Liver (tissue), 9 donors: ENCODE results near the gene CYP3A4. TPM values are rescaled to one million over a fixed set of nuclear protein-coding genes. Genes with fewer than 3 reads are reported as not detected.

Source experiments
- DNase-seq: peaks from one replicate; pipeline ENCODE4 v3.0.0-alpha.2; 2017; ENCODE audit warnings: low spot score
- H3K27ac ChIP-seq, 2 donors: one replicate each; pipeline ENCODE4 v1.7.0; 2013; ENCODE audit warnings: inconsistent platforms in 2 of 2, low read length in 2 of 2, control low read depth in 1 of 2, low read depth in 1 of 2, mild to moderate bottlenecking in 1 of 2
- H3K27me3 ChIP-seq, 4 donors: one replicate each; pipeline versions ENCODE4 v1.6.1 to v1.7.0; 2013; ENCODE audit warnings: low read length in 3 of 4, inconsistent platforms in 1 of 4, mild to moderate bottlenecking in 1 of 4, moderate library complexity in 1 of 4; ENCODE audit not compliant: control insufficient read depth in 4 of 4, insufficient read depth in 4 of 4
- H3K36me3 ChIP-seq, 4 donors: one replicate each; pipeline versions ENCODE4 v1.6.1 to v1.7.0; 2013; ENCODE audit warnings: low read length in 3 of 4, mild to moderate bottlenecking in 3 of 4, low read depth in 1 of 4, moderate library complexity in 1 of 4; ENCODE audit not compliant: control insufficient read depth in 4 of 4, insufficient read depth in 3 of 4
- H3K4me1 ChIP-seq, 4 donors: one replicate each; pipeline versions ENCODE4 v1.6.1 to v1.7.0; 2013; ENCODE audit warnings: low read length in 3 of 4, mild to moderate bottlenecking in 3 of 4, moderate library complexity in 1 of 4; ENCODE audit not compliant: control insufficient read depth in 4 of 4, insufficient read depth in 4 of 4
- H3K4me3 ChIP-seq, 3 donors: one replicate each; pipeline versions ENCODE4 v1.6.1 to v1.7.0; 2013; ENCODE audit warnings: low read length in 3 of 3, control low read depth in 1 of 3, low read depth in 1 of 3, mild to moderate bottlenecking in 1 of 3
- H3K9ac ChIP-seq, 2 donors: one replicate each; pipeline ENCODE4 v1.7.0; 2013; ENCODE audit warnings: low read length in 2 of 2, mild to moderate bottlenecking in 2 of 2, moderate library complexity in 2 of 2, control low read depth in 1 of 2, low read depth in 1 of 2
- H3K9me3 ChIP-seq, 4 donors: one replicate each; pipeline versions ENCODE4 v1.6.1 to v1.7.0; 2013; ENCODE audit warnings: low read length in 3 of 4; ENCODE audit not compliant: control insufficient read depth in 4 of 4
- EGR1 ChIP-seq, 2 donors: IDR thresholded peaks; 2 replicates each; pipeline ENCODE4 v1.6.1; 2016 to 2018; ENCODE audit warnings: antibody characterized with exemption in 2 of 2, low read depth in 2 of 2
- FOXA2 ChIP-seq: IDR thresholded peaks from 2 replicates; pipeline ENCODE4 v1.6.1; 2016; ENCODE audit warnings: antibody characterized with exemption
- HNF4A ChIP-seq, 2 donors: conservative IDR thresholded peaks; 2 replicates each; pipeline ENCODE4 v1.6.1; 2016; ENCODE audit warnings: antibody characterized with exemption in 2 of 2, mild to moderate bottlenecking in 2 of 2
- HNF4G ChIP-seq: IDR thresholded peaks from 2 replicates; pipeline ENCODE4 v1.6.1; 2016; ENCODE audit warnings: antibody characterized with exemption
- JUND ChIP-seq, 2 donors: IDR thresholded peaks; 2 replicates each; pipeline ENCODE4 v1.6.1; 2016; ENCODE audit warnings: antibody characterized with exemption in 2 of 2
- NR2F2 ChIP-seq: IDR thresholded peaks from 2 replicates; pipeline ENCODE4 v1.6.1; 2016; ENCODE audit warnings: antibody characterized with exemption
- RAD21 ChIP-seq, 2 donors: IDR thresholded peaks; 2 replicates each; pipeline ENCODE4 v1.6.1; 2016; ENCODE audit warnings: antibody characterized with exemption in 2 of 2, mild to moderate bottlenecking in 2 of 2
- REST ChIP-seq: IDR thresholded peaks from 2 replicates; pipeline ENCODE4 v1.6.1; 2016; ENCODE audit warnings: antibody characterized with exemption, mild to moderate bottlenecking
- RXRA ChIP-seq, 2 donors: IDR thresholded peaks; 2 replicates each; pipeline ENCODE4 v1.6.1; 2017 to 2018; ENCODE audit warnings: antibody characterized with exemption in 2 of 2, mild to moderate bottlenecking in 1 of 2
- SP1 ChIP-seq: IDR thresholded peaks from 2 replicates; pipeline ENCODE4 v1.6.1; 2018; ENCODE audit warnings: antibody characterized with exemption, mild to moderate bottlenecking
- TAF1 ChIP-seq: conservative IDR thresholded peaks from 2 replicates; pipeline ENCODE4 v1.6.1; 2016; ENCODE audit warnings: antibody characterized with exemption, mild to moderate bottlenecking
- YY1 ChIP-seq: IDR thresholded peaks from 2 replicates; pipeline ENCODE4 v1.6.1; 2016; ENCODE audit warnings: antibody characterized with exemption, mild to moderate bottlenecking
- WGBS: extraction: QIAGEN DNeasy Blood & Tissue Kit; methylation state at CpG from one replicate; pipeline ENCODE4 v1.1.7; 2013; 5-methylcytosine and 5-hydroxymethylcytosine counted together
- polyA plus RNA-seq, 2 donors: library from polyadenylated mRNA; stranded (reverse) in 1 of 2; unstranded in 1 of 2; fragments of 200-250 nt in 1 of 2; fragments of >200 nt in 1 of 2; fragmentation: Nextera tagmentation in 1 of 2; extraction: Ambion mirVana in 1 of 2; gene quantifications; one replicate each; pipeline versions ENCODE4 v1.2.1 to v1.2.3, GENCODE V29; 2013 to 2015
- total RNA-seq, 2 donors: library from RNA; depleted of rRNA; stranded (reverse); fragments of >200 nt; gene quantifications; one replicate each; pipeline ENCODE4 v1.2.3, GENCODE V29; 2014
- TF ChIP-seq, protein P1 (sequence below): IDR thresholded peaks from 2 replicates; pipeline ENCODE4 v1.6.1; 2016; ENCODE audit warnings: antibody characterized with exemption
- TF ChIP-seq, protein P2 (sequence below): IDR thresholded peaks from 2 replicates; pipeline ENCODE4 v1.6.1; 2016; ENCODE audit warnings: antibody characterized with exemption
- TF ChIP-seq, protein P3 (sequence below): fragments of 150-350 bp; IDR thresholded peaks from 2 replicates; pipeline ENCODE4 v1.5.1; 2017; ENCODE audit warnings: improper control_type of control experiment, low read depth, low read length; ENCODE audit not compliant: missing input control
- TF ChIP-seq, protein P4 (sequence below): IDR thresholded peaks from 2 replicates; pipeline ENCODE4 v1.6.1; 2016; ENCODE audit warnings: antibody characterized with exemption
- donor health status: healthy.
- donor health status: healthy.
- donor health status: healthy.
- donor health status: healthy.
- donor health status: healthy.

The CYP3A4 gene
- total and polyA plus RNA-seq, 4 donors: 0.51 to 1,082 (median 289) TPM

DNA sequence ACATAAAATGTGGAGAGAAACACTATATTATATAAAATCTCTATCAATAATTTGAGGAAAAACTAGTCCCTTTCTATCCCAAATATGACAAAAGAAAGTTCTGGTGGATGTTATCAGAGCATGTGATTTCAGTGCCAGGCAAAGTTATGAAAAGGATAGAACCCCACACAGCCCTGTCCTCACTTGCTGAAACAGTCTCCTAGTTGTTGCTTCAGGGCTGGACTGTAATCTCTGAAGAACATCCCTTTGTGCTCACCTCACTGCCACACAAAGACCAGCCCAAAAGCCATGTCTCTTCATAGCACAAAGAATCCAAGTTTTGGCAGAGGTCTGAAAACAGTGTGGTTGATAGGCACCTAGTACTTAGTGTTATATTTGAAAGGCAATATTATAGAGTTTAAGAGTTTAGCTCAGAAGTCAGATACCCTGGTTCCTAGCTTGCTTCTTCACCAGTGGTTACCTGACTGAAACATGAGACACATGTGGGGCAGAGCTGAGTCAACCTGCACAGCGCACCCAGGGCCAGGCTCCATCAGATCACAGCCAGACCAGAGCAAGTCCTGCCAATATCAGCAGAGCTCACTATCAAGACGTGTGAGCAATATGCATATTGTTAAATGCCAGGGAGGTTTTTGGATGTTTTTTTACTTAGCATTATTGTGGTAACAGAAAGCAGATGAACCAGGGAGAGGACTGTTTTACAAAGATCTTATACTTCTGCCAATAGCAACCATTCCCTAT lies 74.0 kb downstream of the CYP3A4 start:
- WGBS: 93% methylated on average over 2 of the region's 2 CpGs
- TF ChIP-seq YY1 (no peak), RXRA (IDR thresholded peaks at IDR 0.05) (no peak), REST (no peak), JUND (IDR thresholded peaks at IDR 0.05) (no peak), HNF4G (no peak), TAF1 (no peak), NR2F2 (no peak), FOXA2 (no peak), EGR1 (IDR thresholded peaks at IDR 0.05; ENCODE audit: low read depth in 2 of 2) (no peak), RAD21 (IDR thresholded peaks at IDR 0.05) (no peak)
- TF ChIP-seq, protein P1, sequence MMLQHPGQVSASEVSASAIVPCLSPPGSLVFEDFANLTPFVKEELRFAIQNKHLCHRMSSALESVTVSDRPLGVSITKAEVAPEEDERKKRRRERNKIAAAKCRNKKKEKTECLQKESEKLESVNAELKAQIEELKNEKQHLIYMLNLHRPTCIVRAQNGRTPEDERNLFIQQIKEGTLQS: no peak
- H3K4me1 ChIP-seq: no peaks in the 10 kb centered on the region
- H3K9me3 ChIP-seq: peaks cover 0 to 6% (median 0%) of the 10 kb centered on the region in 4 donors
- no peaks in the 10 kb centered on the region for H3K27me3 ChIP-seq
- no peak overlapping the region for H3K27ac ChIP-seq
- DNase-seq: no peak
- peaks cover 4 to 46% (median 23%) of the 10 kb centered on the region in 4 donors for H3K36me3 ChIP-seq
- no peak overlapping the region for H3K9ac ChIP-seq
- H3K4me3 ChIP-seq: no peak overlapping the region

DNA sequence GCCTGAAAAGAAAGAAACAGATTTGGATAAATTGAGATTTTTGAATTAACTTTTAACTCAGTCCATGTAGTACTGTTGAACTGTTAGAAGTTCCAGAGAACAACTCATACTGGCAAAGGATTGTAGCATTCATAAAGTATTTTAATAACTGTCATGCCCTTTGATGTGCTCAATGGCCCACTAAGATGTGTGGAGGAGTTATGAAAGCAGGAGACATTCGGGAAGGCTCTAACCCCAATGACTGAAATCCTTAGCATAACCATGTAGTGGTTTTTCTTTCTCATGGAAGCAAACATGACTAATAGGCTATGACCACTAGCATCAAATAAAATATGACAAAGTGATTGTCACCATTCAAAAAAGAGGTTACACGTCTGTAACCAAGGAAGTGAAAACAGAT lies 74.7 kb downstream of the CYP3A4 start:
- Histone ChIP-seq H3K36me3 (peaks cover 4 to 39% (median 24%) of the 10 kb centered on the region in 4 donors), H3K9me3 (peaks cover 0 to 6% (median 0%) of the 10 kb centered on the region in 4 donors), H3K4me1 (no peaks in the 10 kb centered on the region), H3K4me3 (no peak overlapping the region), H3K9ac (no peak overlapping the region), H3K27me3 (no peaks in the 10 kb centered on the region), H3K27ac (no peak overlapping the region)
- WGBS: 95% methylated on average over 2 of the region's 2 CpGs
- no peak for TF ChIP-seq HNF4G
- TF ChIP-seq, protein P2, sequence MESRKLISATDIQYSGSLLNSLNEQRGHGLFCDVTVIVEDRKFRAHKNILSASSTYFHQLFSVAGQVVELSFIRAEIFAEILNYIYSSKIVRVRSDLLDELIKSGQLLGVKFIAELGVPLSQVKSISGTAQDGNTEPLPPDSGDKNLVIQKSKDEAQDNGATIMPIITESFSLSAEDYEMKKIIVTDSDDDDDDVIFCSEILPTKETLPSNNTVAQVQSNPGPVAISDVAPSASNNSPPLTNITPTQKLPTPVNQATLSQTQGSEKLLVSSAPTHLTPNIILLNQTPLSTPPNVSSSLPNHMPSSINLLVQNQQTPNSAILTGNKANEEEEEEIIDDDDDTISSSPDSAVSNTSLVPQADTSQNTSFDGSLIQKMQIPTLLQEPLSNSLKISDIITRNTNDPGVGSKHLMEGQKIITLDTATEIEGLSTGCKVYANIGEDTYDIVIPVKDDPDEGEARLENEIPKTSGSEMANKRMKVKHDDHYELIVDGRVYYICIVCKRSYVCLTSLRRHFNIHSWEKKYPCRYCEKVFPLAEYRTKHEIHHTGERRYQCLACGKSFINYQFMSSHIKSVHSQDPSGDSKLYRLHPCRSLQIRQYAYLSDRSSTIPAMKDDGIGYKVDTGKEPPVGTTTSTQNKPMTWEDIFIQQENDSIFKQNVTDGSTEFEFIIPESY: no peak
- TF ChIP-seq NR2F2: no peak
- TF ChIP-seq, protein P1: no peak
- no peak for TF ChIP-seq RAD21 (IDR thresholded peaks at IDR 0.05)
- no peak for TF ChIP-seq JUND (IDR thresholded peaks at IDR 0.05)
- TF ChIP-seq, protein P3, sequence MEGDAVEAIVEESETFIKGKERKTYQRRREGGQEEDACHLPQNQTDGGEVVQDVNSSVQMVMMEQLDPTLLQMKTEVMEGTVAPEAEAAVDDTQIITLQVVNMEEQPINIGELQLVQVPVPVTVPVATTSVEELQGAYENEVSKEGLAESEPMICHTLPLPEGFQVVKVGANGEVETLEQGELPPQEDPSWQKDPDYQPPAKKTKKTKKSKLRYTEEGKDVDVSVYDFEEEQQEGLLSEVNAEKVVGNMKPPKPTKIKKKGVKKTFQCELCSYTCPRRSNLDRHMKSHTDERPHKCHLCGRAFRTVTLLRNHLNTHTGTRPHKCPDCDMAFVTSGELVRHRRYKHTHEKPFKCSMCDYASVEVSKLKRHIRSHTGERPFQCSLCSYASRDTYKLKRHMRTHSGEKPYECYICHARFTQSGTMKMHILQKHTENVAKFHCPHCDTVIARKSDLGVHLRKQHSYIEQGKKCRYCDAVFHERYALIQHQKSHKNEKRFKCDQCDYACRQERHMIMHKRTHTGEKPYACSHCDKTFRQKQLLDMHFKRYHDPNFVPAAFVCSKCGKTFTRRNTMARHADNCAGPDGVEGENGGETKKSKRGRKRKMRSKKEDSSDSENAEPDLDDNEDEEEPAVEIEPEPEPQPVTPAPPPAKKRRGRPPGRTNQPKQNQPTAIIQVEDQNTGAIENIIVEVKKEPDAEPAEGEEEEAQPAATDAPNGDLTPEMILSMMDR: no peak
- no peak for TF ChIP-seq YY1
- TF ChIP-seq, protein P4, sequence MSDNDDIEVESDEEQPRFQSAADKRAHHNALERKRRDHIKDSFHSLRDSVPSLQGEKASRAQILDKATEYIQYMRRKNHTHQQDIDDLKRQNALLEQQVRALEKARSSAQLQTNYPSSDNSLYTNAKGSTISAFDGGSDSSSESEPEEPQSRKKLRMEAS: no peak
- no peak for TF ChIP-seq TAF1
- TF ChIP-seq REST: no peak
- TF ChIP-seq RXRA (IDR thresholded peaks at IDR 0.05): no peak
- no peak for TF ChIP-seq SP1
- no peak for TF ChIP-seq HNF4A (conservative IDR thresholded peaks at IDR 0.05)
- no peak for DNase-seq
